NB4 (cell line): ENCODE data around the gene RBM5.

Experiments used
- DNase-seq: peaks from one replicate; pipeline ENCODE4 v3.0.0; 2010; ENCODE audit warnings: low read depth
- H3K4me3 ChIP-seq: one replicate; pipeline ENCODE4 v1.5.1; 2011; ENCODE audit warnings: mild to moderate bottlenecking, low read depth, low read length, moderate library complexity
- MYC ChIP-seq: IDR thresholded peaks from 2 replicates; pipeline ENCODE4 v1.6.1; 2011; ENCODE audit warnings: low read depth, low read length
- POLR2A ChIP-seq: IDR thresholded peaks from 2 replicates; pipeline ENCODE4 v1.6.1; 2011; ENCODE audit warnings: mild to moderate bottlenecking; ENCODE audit not compliant: insufficient read length; ENCODE audit errors: extremely low read depth
- TF ChIP-seq, protein P1 (sequence below): IDR thresholded peaks from 2 replicates; pipeline ENCODE4 v1.6.1; 2011; ENCODE audit warnings: low read depth, low read length
- TF ChIP-seq, protein P2 (sequence below): IDR thresholded peaks from one replicate; pipeline ENCODE4 v1.5.1; 2012; ENCODE audit warnings: low read depth, low read length

RBM5 gene

DNA sequence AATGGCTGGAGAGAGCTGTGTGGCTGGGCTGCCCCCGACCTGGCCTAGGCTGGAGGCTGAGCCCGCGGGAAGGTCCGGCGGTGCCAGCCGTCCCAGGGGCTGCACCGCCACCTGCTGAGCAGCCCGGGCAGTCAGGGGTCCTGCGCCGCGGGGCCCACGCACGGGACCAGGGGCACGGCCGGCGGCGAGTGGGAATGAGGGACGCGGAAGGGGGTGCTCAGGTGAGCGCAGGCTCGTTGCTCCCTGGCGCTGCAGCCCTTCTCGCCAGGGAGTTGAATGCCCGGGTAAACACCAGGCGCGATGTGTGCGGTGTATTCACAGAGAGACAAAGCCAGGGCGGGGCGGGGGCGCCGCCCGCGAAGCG, 65.7 kb downstream of the RBM5 start:
- DNase-seq, result no peak
- TF ChIP-seq, protein P1, sequence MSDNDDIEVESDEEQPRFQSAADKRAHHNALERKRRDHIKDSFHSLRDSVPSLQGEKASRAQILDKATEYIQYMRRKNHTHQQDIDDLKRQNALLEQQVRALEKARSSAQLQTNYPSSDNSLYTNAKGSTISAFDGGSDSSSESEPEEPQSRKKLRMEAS, result no peak
- TF ChIP-seq MYC, result no peak
- no peak for TF ChIP-seq POLR2A
- TF ChIP-seq, protein P2, sequence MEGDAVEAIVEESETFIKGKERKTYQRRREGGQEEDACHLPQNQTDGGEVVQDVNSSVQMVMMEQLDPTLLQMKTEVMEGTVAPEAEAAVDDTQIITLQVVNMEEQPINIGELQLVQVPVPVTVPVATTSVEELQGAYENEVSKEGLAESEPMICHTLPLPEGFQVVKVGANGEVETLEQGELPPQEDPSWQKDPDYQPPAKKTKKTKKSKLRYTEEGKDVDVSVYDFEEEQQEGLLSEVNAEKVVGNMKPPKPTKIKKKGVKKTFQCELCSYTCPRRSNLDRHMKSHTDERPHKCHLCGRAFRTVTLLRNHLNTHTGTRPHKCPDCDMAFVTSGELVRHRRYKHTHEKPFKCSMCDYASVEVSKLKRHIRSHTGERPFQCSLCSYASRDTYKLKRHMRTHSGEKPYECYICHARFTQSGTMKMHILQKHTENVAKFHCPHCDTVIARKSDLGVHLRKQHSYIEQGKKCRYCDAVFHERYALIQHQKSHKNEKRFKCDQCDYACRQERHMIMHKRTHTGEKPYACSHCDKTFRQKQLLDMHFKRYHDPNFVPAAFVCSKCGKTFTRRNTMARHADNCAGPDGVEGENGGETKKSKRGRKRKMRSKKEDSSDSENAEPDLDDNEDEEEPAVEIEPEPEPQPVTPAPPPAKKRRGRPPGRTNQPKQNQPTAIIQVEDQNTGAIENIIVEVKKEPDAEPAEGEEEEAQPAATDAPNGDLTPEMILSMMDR, result no peak
- no peak overlapping the region for H3K4me3 ChIP-seq

DNA sequence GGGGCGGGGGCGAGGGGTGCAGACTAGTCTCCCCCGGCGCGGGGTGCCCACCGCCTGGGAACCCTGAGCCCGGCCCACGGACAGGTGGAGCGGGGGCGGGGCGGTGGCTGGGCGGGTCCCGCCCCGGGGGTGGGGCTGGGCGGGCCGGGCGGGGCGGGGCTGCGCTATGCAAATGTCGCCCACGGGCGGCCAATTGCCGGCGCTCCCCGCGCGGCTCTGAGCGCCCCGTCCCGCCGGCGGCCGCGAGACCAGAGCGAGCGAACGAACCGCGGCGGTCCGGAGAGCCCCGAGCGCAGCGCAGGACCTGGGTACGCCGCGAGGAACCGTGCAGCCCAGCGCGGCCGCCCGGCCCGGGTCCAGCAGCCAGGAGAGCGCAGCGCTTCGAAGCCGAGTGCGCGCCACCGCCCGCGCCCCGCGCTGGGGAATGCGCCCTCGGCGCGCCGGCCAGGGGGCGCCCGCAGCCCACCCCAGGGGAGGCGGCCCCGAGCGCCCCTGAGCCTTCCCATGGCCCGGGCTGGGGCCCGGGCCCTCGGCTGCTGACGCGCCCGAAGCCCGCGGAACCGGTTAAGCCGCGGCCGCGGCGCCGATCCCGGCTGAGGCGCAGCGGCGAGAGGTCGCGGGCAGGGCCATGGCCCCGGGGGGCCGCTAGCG, 66.2 kb downstream of the RBM5 start, which contains the start of gene SEMA3F:
Gene SEMA3F, plus strand, starts transcription at position 485 of the 651 bp plus-strand sequence. CDS start 4,299 bp downstream, outside the sequence.
- DNase-seq, result peak; percentile 65
- TF ChIP-seq, protein P2, result no peak
- TF ChIP-seq, protein P1, result no peak
- no peak for TF ChIP-seq MYC
- no peak within 1 kb of the TSS for H3K4me3 ChIP-seq

DNA sequence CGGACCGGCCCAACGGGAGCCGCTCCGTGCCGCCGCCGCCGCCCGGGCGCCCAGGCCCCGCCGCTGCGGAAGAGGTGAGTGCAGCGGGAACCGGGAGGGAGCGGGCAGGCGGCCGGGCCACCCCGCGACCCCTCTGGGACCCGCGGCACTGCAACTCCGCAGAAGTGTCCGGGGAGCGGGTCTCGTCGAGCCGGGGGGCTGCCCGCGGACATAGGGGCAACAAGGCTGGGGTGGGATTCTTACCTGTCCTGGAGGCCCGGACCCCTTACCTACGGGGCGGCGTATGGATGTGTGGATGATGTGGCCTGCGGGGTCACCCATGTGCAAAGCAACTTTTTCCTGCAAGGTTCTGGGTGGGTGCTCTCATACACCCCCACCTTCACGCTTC, 66.8 kb downstream of the RBM5 start:
- TF ChIP-seq MYC (no peak), POLR2A (no peak)
- TF ChIP-seq, protein P1, result no peak
- TF ChIP-seq, protein P2, result no peak
- DNase-seq, result no peak
- H3K4me3 ChIP-seq, result no peak overlapping the region

DNA sequence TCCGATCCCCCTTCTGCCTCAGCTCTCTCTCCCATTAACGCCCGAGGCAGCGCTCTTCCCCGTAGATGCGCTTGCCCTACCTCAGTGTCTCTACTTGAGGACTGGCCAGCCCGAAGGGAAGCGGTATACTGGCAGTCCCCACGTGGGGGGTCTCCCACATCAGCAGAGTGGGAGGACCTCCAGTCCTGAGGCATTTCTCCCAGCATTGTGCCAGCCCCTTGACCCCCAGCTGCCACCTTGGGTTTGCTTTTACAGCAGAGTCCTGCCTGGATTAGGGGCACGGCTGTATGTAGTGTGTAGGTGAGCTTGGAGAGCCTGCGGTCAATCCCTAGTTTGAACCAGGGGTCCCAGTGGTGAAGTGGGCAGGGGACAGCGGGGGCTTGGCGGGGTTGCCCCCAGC, 67.2 kb downstream of the RBM5 start:
- no peak overlapping the region for H3K4me3 ChIP-seq
- TF ChIP-seq MYC (no peak), POLR2A (no peak)
- TF ChIP-seq, protein P2, result no peak
- TF ChIP-seq, protein P1, result no peak
- DNase-seq, result no peak

DNA sequence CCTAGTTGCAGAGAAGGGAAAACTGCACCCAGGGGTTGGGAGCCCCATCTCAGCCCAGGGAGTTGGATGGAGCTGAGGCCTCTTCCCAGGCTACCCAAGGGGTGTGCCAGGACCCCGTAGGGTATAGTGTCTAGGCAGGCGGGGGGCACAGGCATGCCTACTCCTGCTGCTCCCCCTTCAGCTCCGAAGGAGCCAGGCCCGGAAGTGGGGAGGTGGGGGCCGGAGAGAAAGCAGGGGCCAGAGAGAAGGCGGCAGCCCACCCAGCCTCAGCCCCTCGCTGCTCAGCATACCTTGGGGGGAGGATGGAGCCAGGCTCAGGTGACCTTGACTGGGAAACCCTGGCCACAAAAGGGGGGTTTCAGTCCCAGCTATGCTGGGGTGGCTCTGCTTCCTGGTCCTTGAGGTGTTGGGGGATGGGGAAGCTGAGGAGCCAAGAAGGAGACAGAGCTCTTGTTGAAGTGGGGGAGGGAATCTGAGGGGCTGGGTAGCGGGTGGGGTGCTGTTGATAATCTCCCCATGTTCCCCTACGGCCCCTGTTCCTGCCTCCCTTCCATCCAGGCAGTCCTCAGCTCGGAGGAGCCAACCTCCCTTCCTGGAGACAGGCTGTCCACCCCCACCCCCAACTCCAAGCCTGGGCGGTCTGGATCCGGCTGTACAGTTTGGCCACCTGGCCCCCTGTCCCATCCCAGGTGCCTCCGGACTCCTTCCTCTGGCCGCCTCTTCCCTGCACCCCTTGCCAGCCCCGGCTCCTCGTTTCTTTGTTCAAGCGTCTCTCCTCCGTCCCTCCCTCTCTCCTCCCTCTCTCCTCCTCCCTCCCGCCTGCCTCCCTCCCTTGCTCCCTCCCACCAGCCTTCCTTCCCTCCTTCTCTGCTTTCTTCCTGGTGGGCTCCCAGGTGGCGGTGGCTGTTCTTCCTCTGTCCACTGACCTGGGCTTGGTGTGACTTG, 68.1 kb downstream of the RBM5 start:
- TF ChIP-seq, protein P1, result no peak
- TF ChIP-seq MYC, result no peak
- TF ChIP-seq POLR2A, result no peak
- TF ChIP-seq, protein P2, result no peak
- no peak for DNase-seq
- H3K4me3 ChIP-seq, result no peak overlapping the region
